Left lung (tissue), 10 donors: ENCODE results near the gene TWIST2. TPM values are rescaled to one million over a fixed set of nuclear protein-coding genes. Genes with fewer than 3 reads are reported as not detected.

Experiments
- ATAC-seq: fragments of 200-7000 bp; cut with Tn5 transposase; one replicate; pipeline ENCODE4 v1.9.1; 2020; ENCODE audit warnings: moderate library complexity
- DNase-seq, 4 donors: peaks; one replicate each; pipeline ENCODE4 v3.0.0-alpha.2; 2013 to 2020
- H3K27ac ChIP-seq, 2 donors: fragments of 200-600 bp; sonication (generic) in 1 of 2; one replicate each; pipeline versions ENCODE4 v1.5.0 to v1.8.0; 2020 to 2021
- H3K27me3 ChIP-seq, 2 donors: fragments of 200-600 bp; sonication (generic) in 1 of 2; one replicate each; pipeline versions ENCODE4 v1.5.0 to v1.8.0; 2020 to 2021
- H3K36me3 ChIP-seq, 2 donors: fragments of 200-600 bp; sonication (generic) in 1 of 2; one replicate each; pipeline versions ENCODE4 v1.5.0 to v1.8.0; 2020 to 2021
- H3K4me1 ChIP-seq, 2 donors: fragments of 200-600 bp; one replicate each; pipeline ENCODE4 v1.8.0; 2021
- H3K4me3 ChIP-seq, 2 donors: fragments of 200-600 bp; sonication (generic) in 1 of 2; one replicate each; pipeline versions ENCODE4 v1.5.0 to v1.8.0; 2020 to 2021; ENCODE audit warnings: mild to moderate bottlenecking in 1 of 2
- H3K9me3 ChIP-seq, 2 donors: fragments of 200-600 bp; sonication (generic) in 1 of 2; one replicate each; pipeline versions ENCODE4 v1.5.0 to v1.8.0; 2020 to 2021
- CTCF ChIP-seq, 2 donors: fragments of 200-600 bp; sonication (generic) in 1 of 2; IDR thresholded peaks; one replicate each; pipeline versions ENCODE4 v1.5.0 to v1.8.0; 2021; ENCODE audit warnings: antibody characterized with exemption in 2 of 2
- intact Hi-C, 2 donors: fragments of 100-400 bp; cut with DNase I; formaldehyde crosslinking; loops; one replicate each; pipeline versions ENCODE4 v1.11.2 to v1.14.2; 2022
- polyA plus RNA-seq, 6 donors: library from polyadenylated mRNA; unstranded; fragments of 120-200 nt; gene quantifications; one replicate each; pipeline ENCODE4 v1.2.1, GENCODE V29; 2013; ENCODE audit not compliant: insufficient read length in 6 of 6
- total RNA-seq, 2 donors: library from RNA; stranded (reverse); fragmentation: NEBNext Ultra II Directional; extraction: Animal tissue kit (Norgen Biotek cat#: 25700); gene quantifications; one replicate each; pipeline ENCODE4 v1.2.1, GENCODE V29; 2021
- donor health status: DM: no; HTN: yes; CAD: no.
- donor health status: DM: no; HTN: no; CAD: no.

TWIST2 gene
- total and polyA plus RNA-seq, 8 donors = 4.0 to 12.8 (median 5.3) TPM

GRCh38 chr2:238892204-238892500 lies 44.3 kb downstream of the TWIST2 start:
- H3K27ac ChIP-seq = no peak overlapping the region
- intact Hi-C loops = no loop called here

GRCh38 chr2:238892796-238893195 lies 44.9 kb downstream of the TWIST2 start:
- no peaks in the 10 kb centered on the region for H3K9me3 ChIP-seq
- no peak overlapping the region for H3K4me3 ChIP-seq
- peaks cover 0 to 26% of the 10 kb centered on the region in 2 donors for H3K27me3 ChIP-seq
- TF ChIP-seq CTCF (IDR thresholded peaks at IDR 0.05) = no peak
- no peak for DNase-seq
- ATAC-seq = peak; percentile 49
- intact Hi-C loops = no loop called here
- H3K4me1 ChIP-seq = no peaks in the 10 kb centered on the region
- no peak overlapping the region for H3K27ac ChIP-seq
- H3K36me3 ChIP-seq = no peaks in the 10 kb centered on the region

More at GRCh38 chr2:238892204-238892500, 44.3 kb downstream of the TWIST2 start:
- no peak for TF ChIP-seq CTCF (IDR thresholded peaks at IDR 0.05)
- DNase-seq = no peak
- no peaks in the 10 kb centered on the region for H3K4me1 ChIP-seq
- peaks cover 0 to 19% of the 10 kb centered on the region in 2 donors for H3K27me3 ChIP-seq
- no peak overlapping the region for H3K4me3 ChIP-seq
- no peak for ATAC-seq
- no peaks in the 10 kb centered on the region for H3K9me3 ChIP-seq
- no peaks in the 10 kb centered on the region for H3K36me3 ChIP-seq

GRCh38 chr2:238893349-238894000 lies 45.6 kb downstream of the TWIST2 start:
- intact Hi-C loops = no loop called here
- no peak for TF ChIP-seq CTCF (IDR thresholded peaks at IDR 0.05)
- Histone ChIP-seq H3K9me3 (no peaks in the 10 kb centered on the region), H3K27ac (no peak overlapping the region), H3K36me3 (no peaks in the 10 kb centered on the region), H3K4me3 (no peak overlapping the region), H3K4me1 (no peaks in the 10 kb centered on the region), H3K27me3 (peaks cover 0 to 29% of the 10 kb centered on the region in 2 donors)
- ATAC-seq (no peak), DNase-seq (no peak)

GRCh38 chr2:238894226-238894949 lies 46.5 kb downstream of the TWIST2 start:
- no peak for TF ChIP-seq CTCF (IDR thresholded peaks at IDR 0.05)
- intact Hi-C loops = no loop called here
- DNase-seq (no peak), ATAC-seq (no peak)
- Histone ChIP-seq H3K9me3 (no peaks in the 10 kb centered on the region), H3K4me3 (no peak overlapping the region), H3K36me3 (no peaks in the 10 kb centered on the region), H3K27me3 (peaks cover 0 to 29% of the 10 kb centered on the region in 2 donors), H3K27ac (no peak overlapping the region), H3K4me1 (no peaks in the 10 kb centered on the region)

GRCh38 chr2:238894950-238895298 lies 47.0 kb downstream of the TWIST2 start:
- Histone ChIP-seq H3K27ac (no peak overlapping the region), H3K9me3 (no peaks in the 10 kb centered on the region), H3K36me3 (no peaks in the 10 kb centered on the region), H3K4me1 (no peaks in the 10 kb centered on the region), H3K27me3 (peaks cover 0 to 29% of the 10 kb centered on the region in 2 donors), H3K4me3 (no peak overlapping the region)
- TF ChIP-seq CTCF (IDR thresholded peaks at IDR 0.05) = no peak
- ATAC-seq = no peak
- intact Hi-C loops = no loop called here
- no peak for DNase-seq
